ENCODE data around the gene VAV3. TPM values are rescaled to one million over a fixed set of nuclear protein-coding genes. Genes with fewer than 3 reads are reported as not detected.

Gene VAV3
- total RNA-seq, 2 donors from 2014 or later: 7.3 to 7.9 TPM

DNA sequence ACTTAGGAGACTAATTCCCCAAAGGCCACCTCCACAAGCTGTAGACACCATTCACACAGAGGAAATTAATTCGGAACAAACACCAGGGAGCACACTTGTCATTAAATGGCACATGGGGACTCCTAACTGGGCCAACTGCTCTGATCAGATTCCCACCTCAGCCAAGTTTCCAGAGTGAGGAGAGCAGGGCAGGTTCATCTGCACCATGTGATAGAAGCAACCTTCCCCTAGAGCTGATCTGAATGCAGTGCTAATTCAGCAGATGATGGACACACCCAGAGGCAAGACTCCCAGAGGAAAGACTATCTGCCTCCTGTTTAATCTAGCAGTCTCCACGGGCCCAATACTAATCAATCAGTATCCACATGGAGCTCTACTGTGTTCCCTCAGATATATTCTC lies 147.0 kb downstream of the VAV3 start:
- no peak for DNase-seq (ENCODE audit: low spot score)
- intact Hi-C loops (cut with DNase I): no loop called here

- no peak for DNase-seq (ENCODE audit: low spot score)
- intact Hi-C loops (cut with DNase I): no loop called here
Observed at GRCh38 chr1:107817206-107817605, 147.8 kb downstream of the VAV3 start.

DNA sequence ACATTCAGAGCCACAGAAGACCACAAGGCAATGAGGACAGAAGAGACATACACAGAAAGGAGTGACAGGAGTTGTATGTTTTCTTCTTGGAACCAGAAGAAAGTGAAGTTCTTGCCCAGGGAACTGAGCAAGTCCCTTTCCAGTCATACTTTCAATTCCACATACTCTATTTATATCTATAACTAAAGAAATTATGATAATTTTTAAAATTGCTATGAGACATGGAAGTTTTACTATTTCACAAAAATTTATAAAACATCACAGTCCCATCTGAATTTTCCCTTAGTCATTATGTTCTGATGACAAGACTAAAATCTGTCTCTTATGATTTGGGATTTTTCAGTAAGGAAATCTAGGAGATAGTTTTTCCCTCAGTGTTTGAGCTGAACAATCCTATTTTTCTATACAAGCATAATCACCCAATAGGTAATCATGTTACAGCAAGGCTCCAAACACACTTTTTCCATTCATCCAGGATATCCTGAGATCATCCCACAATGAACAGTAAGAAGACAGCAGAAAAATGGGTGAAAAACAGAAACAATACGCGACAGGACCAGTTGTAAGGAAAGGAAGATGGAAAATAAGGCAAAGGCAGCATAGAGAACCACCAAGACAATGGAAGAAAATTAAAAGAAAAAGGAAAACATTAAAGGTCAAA lies 154.6 kb downstream of the VAV3 start:
- intact Hi-C loops (cut with DNase I): no loop called here
- no peak for DNase-seq (ENCODE audit: low spot score)

DNA sequence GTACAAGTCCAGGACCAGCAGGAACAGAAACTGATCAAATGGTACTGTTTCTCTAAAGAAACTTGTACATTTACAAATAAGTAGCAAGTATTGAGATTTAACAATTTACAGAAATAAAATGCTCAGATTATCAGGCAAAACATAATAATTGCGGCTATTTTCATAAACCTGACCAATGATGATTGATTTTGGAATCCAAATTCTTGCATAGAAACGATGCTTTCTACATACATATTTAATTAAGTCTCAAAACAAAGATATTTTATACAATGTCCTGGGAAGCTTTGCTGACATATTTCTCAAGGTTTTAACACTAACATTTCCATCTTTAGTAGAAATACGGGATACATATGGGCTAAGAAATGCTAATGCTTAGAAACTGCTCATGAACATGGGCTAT lies 157.1 kb downstream of the VAV3 start:
- DNase-seq (ENCODE audit: low spot score): no peak
- intact Hi-C loops (cut with DNase I): no loop called here

DNA sequence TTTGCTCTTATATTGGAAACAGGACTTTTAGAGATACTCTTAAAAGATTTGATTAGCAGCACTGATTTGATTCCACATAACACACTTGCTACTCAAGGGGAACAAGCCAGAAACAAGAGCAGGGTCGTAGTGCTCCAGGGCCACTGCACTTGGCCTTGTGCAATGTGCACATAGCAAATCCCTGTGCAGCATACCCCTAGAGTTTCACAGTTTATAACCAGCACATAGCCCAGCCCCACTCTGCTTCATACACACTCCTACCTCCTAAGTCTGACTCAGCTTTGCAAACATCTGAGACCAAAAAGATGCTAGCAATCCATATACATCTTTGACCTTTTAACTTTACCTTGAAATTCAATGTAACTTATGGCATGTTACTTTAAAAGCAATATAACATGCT lies 157.6 kb downstream of the VAV3 start:
- intact Hi-C loops (cut with DNase I): no loop called here
- DNase-seq (ENCODE audit: low spot score): no peak

GRCh38 chr1:107806902-107807301 lies 158.1 kb downstream of the VAV3 start:
- intact Hi-C loops (cut with DNase I): no loop called here
- no peak for DNase-seq (ENCODE audit: low spot score)

GRCh38 chr1:107804741-107805140 lies 160.2 kb downstream of the VAV3 start:
- intact Hi-C loops (cut with DNase I): no loop called here
- no peak for DNase-seq (ENCODE audit: low spot score)

GRCh38 chr1:107804134-107804533 lies 160.8 kb downstream of the VAV3 start:
- intact Hi-C loops (cut with DNase I): no loop called here
- no peak for DNase-seq (ENCODE audit: low spot score)

DNA sequence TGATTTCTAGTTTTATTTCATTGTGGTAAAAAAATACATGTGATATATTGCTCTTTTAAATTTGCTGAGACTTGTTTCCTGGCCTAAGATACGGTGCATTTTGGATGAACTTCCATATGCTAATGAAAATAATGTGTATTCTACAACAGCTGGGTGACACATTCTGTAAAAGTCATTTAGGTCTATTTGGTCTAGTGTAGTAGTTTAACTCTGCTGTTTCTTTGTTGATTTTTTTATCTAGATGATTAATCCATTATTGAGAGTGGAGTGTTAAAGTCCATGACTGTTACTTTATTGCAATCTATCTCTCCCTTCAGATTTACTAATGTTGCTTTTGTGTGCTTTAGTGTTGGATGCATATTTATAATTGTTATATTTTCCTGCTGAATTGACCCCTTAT lies 161.4 kb downstream of the VAV3 start:
- DNase-seq (ENCODE audit: low spot score): no peak
- intact Hi-C loops (cut with DNase I): no loop called here

DNA sequence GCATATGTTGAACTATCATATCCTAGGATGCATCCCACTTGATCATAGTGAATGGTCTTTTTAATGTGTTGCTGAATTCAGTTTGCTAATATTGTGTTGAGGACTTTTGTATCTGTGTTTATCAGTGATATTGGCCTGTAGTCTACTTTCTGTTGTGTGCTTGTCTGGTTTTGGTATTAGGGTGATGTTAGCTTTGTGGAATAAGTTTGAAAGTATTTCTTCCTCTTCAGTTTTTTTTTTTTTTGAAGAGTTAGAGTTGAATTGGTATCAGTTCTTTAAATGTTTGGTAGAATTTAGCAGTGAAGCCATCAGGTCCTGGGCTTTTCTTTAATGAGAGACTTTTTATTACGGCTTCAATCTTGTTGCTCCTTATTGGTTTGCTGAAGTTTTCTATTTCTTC lies 162.3 kb downstream of the VAV3 start:
- intact Hi-C loops (cut with DNase I): no loop called here
- no peak for DNase-seq (ENCODE audit: low spot score)

- no peak for DNase-seq (ENCODE audit: low spot score)
- intact Hi-C loops (cut with DNase I): no loop called here
Observed at GRCh38 chr1:107795994-107796393, 169.0 kb downstream of the VAV3 start.

GRCh38 chr1:107795441-107795840 lies 169.5 kb downstream of the VAV3 start:
- no peak for DNase-seq (ENCODE audit: low spot score)
- intact Hi-C loops (cut with DNase I): no loop called here

- intact Hi-C loops (cut with DNase I): no loop called here
- no peak for DNase-seq (ENCODE audit: low spot score)
Observed at GRCh38 chr1:107794571-107794970, 170.4 kb downstream of the VAV3 start.

- DNase-seq (ENCODE audit: low spot score): no peak
- intact Hi-C loops (cut with DNase I): no loop called here
Observed at GRCh38 chr1:107793896-107794453, 171.0 kb downstream of the VAV3 start.

DNA sequence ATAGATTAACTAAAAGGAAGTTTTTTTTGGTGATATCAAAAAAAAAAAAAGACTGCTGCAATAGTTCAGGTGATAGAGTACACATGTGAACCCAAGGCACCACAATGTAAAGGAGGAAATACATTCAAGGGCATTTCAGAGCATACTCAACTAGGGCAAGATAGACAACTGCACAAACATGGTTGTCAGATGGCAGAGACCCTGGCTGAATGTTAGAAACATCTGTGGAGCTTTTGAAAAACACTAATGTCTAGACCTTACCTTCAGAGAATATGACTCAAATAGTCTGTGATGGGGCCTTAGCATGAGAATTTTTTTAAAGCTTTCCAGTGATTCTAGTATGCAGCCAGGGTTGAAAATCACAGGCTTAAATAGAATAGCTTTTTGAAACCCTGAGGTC lies 173.6 kb downstream of the VAV3 start:
- intact Hi-C loops (cut with DNase I): no loop called here
- DNase-seq (ENCODE audit: low spot score): no peak

DNA sequence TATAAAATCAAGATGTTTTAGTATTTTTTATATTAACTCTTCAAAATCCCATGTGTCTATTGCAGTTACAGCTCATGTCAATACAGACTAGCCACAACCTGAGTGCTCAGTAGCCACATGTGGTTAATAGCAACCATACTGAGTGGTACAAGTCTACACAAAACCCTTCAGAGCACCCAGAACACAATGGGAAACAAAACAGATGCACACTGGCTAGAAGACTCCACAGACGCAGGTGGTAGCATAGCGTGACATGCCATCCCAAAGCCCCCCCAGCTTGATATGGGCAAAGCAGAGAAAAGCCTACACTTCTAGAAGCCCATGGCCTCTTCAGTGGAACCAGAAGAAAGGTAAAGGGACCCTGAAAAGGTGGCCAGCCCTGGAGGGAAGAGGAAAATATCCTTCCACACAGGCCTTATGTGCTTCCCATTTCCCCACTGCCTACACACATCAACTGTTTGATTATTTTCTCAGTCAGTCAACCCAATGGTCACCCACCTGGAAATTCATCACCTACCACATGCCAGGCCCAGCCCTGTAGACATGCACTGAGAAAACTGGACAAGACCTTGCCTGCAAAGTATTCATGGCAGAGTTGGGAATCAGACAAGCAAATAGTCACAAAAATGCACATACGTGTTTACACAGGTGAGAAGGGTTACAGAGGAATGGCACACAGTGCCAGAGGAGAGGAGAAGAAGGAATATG lies 175.0 kb downstream of the VAV3 start:
- no peak for DNase-seq (ENCODE audit: low spot score)
- intact Hi-C loops (cut with DNase I): loop anchor here in 1 of 2 donors (5.0 kb wide), 1 partner anchor 337 kb away; no protein-coding TSS in a partner anchor

GRCh38 chr1:107788206-107789202 lies 176.5 kb downstream of the VAV3 start:
- DNase-seq (ENCODE audit: low spot score): no peak
- intact Hi-C loops (cut with DNase I): loop anchor here in 1 of 2 donors (5.0 kb wide), 1 partner anchor 339 kb away; no protein-coding TSS in a partner anchor

DNA sequence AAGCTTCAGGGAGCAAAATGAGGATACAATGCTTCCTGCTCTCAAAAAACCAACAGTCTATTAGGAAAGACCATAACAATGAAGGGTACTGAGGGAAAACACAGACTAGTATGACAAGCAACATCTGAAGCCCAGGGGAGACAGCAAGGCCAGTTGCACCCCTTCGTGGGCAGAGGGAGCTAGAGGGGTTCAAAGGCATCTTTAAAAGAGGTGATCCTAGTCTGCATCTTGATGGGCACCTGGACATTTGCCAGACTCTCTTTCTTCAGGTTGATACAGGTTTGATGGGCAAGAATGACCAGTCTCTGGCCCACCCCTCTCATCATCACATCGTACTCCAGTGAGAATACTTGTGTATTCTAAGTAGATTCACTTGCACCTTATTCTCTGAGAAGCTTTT lies 177.7 kb downstream of the VAV3 start:
- DNase-seq (ENCODE audit: low spot score): no peak
- intact Hi-C loops (cut with DNase I): loop anchor here in 1 of 2 donors (5.0 kb wide), 1 partner anchor 340 kb away; no protein-coding TSS in a partner anchor

- DNase-seq (ENCODE audit: low spot score): no peak
Observed at GRCh38 chr1:107786203-107786845, 178.7 kb downstream of the VAV3 start.

More at GRCh38 chr1:107786203-107786845, 178.7 kb downstream of the VAV3 start:
- intact Hi-C loops (cut with DNase I): loop anchor here in 1 of 2 donors (5.0 kb wide), 1 partner anchor 341 kb away; no protein-coding TSS in a partner anchor

Measured in posterior vena cava (tissue), 2 donors.